NCI-H2227 treated with DMSO at 0.1 percent for 48 hours (cell line): Measurements from ENCODE around the gene GAK.
"Not testable (repeated sequence)": the region's sequence is repeated elsewhere in the genome, so short reads cannot be mapped to it uniquely, and the experiment has no call there.

Experiments used
- DNase-seq: peaks from one replicate; lab custom pipeline; 2025; lab: John Stamatoyannopoulos, UW

Gene GAK

GRCh38 chr4:815464-816146 is 116.5 kb downstream of the GAK start:
- DNase-seq: peak; percentile 10

- DNase-seq: no peak
Measured at GRCh38 chr4:814312-814850, 117.7 kb downstream of the GAK start.

DNA sequence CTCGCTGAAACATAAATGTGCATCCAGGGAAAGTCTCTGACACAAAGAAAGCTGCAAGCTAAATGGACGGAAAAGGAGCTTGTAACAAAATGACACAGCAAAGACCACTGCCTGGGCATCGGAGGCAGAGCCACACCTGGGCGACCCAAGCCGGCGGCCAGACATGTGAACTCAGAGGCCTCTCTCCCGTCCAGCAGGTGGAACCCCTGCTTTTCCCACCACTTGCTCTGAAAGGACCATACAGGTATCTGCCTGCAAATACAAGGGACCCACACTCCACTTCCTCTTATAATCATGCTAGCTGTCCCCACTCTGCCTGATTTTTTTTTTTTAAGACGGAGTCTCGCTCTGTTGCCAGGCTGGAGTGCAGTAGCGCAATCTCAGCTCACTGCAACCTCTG is 118.2 kb downstream of the GAK start:
- no peak for DNase-seq

GRCh38 chr4:808860-809570 is 123.1 kb downstream of the GAK start:
- DNase-seq: no peak

GRCh38 chr4:807792-808191 is 124.3 kb downstream of the GAK start:
- DNase-seq: no peak

- DNase-seq: not testable (repeated sequence)
Measured at GRCh38 chr4:806979-807378, 125.1 kb downstream of the GAK start.

- DNase-seq: no peak
Measured at GRCh38 chr4:804804-805203, 127.3 kb downstream of the GAK start.

DNA sequence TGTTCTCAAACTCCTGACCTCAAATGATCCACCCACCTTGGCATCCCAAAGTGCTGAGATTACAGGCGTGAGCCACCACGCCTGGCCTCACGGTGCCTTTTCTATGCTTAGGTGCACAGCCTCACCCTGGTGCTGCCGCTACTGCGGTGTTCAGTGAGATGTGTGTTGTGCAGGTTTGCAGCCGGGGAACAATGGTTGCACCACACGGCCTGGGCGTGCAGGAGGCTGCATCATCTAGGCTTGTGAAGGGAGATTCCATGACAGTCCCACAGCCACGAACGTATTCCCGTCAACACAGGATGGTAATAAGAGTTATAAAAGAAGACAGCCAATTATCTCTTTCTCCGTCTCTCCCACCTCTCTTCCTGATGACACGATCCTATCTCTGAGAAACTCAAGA is 128.2 kb downstream of the GAK start:
- no peak for DNase-seq

GRCh38 chr4:801436-802124 is 130.5 kb downstream of the GAK start:
- no peak for DNase-seq
